HT-29 (cell line): ENCODE data around the gene RSPO3. TPM values are rescaled to one million over a fixed set of nuclear protein-coding genes. Genes with fewer than 3 reads are reported as not detected.

Experiments
- DNase-seq: peaks from one replicate; pipeline ENCODE4 v3.0.0-alpha.2; 2015; ENCODE audit warnings: low spot score
- total RNA-seq: library from RNA; depleted of rRNA; stranded (reverse); fragments of >200 nt; shearing (Covaris generic); gene quantifications from 2 replicates; pipeline ENCODE4 v1.2.3, GENCODE V29; 2014

The RSPO3 gene
- total RNA-seq, 1 experiment from 2014 or later: not detected

- no peak for DNase-seq
Measured at GRCh38 chr6:127111526-127111925, 6.9 kb upstream of the RSPO3 start.

GRCh38 chr6:127114214-127114760 is 4.2 kb upstream of the RSPO3 start:
- no peak for DNase-seq

GRCh38 chr6:127115084-127115655 is 3.3 kb upstream of the RSPO3 start:
- DNase-seq: no peak

- DNase-seq: no peak
Measured at GRCh38 chr6:127115746-127116145, 2.7 kb upstream of the RSPO3 start.

- no peak for DNase-seq
Measured at GRCh38 chr6:127117979-127118297, 533 bp upstream of the RSPO3 start.

- no peak for DNase-seq
Measured at GRCh38 chr6:127119102-127120022, 891 bp downstream of the RSPO3 start.

GRCh38 chr6:127120023-127120786 is 1.7 kb downstream of the RSPO3 start:
- DNase-seq: no peak

GRCh38 chr6:127120787-127121636 is 2.5 kb downstream of the RSPO3 start:
- DNase-seq: peak; percentile 55

GRCh38 chr6:127121637-127121960 is 3.1 kb downstream of the RSPO3 start:
- no peak for DNase-seq

- DNase-seq: no peak
Measured at GRCh38 chr6:127124172-127124571, 5.7 kb downstream of the RSPO3 start.

- DNase-seq: no peak
Measured at GRCh38 chr6:127124680-127125079, 6.2 kb downstream of the RSPO3 start.

GRCh38 chr6:127128066-127128465 is 9.6 kb downstream of the RSPO3 start:
- no peak for DNase-seq

GRCh38 chr6:127129251-127129650 is 10.8 kb downstream of the RSPO3 start:
- no peak for DNase-seq

- no peak for DNase-seq
Measured at GRCh38 chr6:127131275-127131674, 12.8 kb downstream of the RSPO3 start.

- DNase-seq: no peak
Measured at GRCh38 chr6:127131772-127132376, 13.4 kb downstream of the RSPO3 start.

GRCh38 chr6:127134136-127134535 is 15.7 kb downstream of the RSPO3 start:
- DNase-seq: no peak

- DNase-seq: no peak
Measured at GRCh38 chr6:127136786-127137185, 18.3 kb downstream of the RSPO3 start.

- no peak for DNase-seq
Measured at GRCh38 chr6:127146932-127147331, 28.5 kb downstream of the RSPO3 start.

- DNase-seq: no peak
Measured at GRCh38 chr6:127147534-127147933, 29.1 kb downstream of the RSPO3 start.

GRCh38 chr6:127148511-127148910 is 30.0 kb downstream of the RSPO3 start:
- no peak for DNase-seq

GRCh38 chr6:127154509-127154908 is 36.0 kb downstream of the RSPO3 start:
- DNase-seq: no peak
